Activated T-helper 1 cell treated with anti-CD3 and anti-CD28 coated beads, Interleukin-12 subunit alpha, Interleukin-12 subunit beta, Interleukin-2, Interleukin-4 antibody, amounts not matched to agents 30 ng/mL and 10 ng/mL and 1 ng/mL, durations not matched to agents 14 hours and 24 hours and 36 hours (primary cell): Measurements from ENCODE around the gene NGEF. TPM values are rescaled to one million over a fixed set of nuclear protein-coding genes. Genes with fewer than 3 reads are reported as not detected.

Source experiments
- DNase-seq: peaks from one replicate; pipeline ENCODE4 v3.0.0; 2021; ENCODE audit warnings: low spot score
- H3K27ac Mint-ChIP-seq: one replicate; pipeline ENCODE4 v1.8.0; 2021; ENCODE audit warnings: mild to moderate bottlenecking, mixed read lengths
- H3K27me3 Mint-ChIP-seq: one replicate; pipeline ENCODE4 v1.8.0; 2022; ENCODE audit warnings: mild to moderate bottlenecking, moderate library complexity, mixed read lengths; ENCODE audit not compliant: insufficient read depth
- H3K36me3 Mint-ChIP-seq: one replicate; pipeline ENCODE4 v1.8.0; 2021; ENCODE audit warnings: low read depth, mixed read lengths
- H3K4me1 Mint-ChIP-seq: one replicate; pipeline ENCODE4 v1.8.0; 2021; ENCODE audit warnings: low read depth, mixed read lengths
- H3K4me3 Mint-ChIP-seq: one replicate; pipeline ENCODE4 v1.8.0; 2021; ENCODE audit warnings: mild to moderate bottlenecking, moderate library complexity, mixed read lengths
- H3K9me3 Mint-ChIP-seq: one replicate; pipeline ENCODE4 v1.8.0; 2021; ENCODE audit warnings: mixed read lengths
- intact Hi-C: fragments of 100-400 bp; cut with micrococcal nuclease; formaldehyde crosslinking; loops from one replicate; pipeline ENCODE4 v1.15.1; 2024
- total RNA-seq: library from RNA; stranded (reverse); gene quantifications from 2 replicates; pipeline ENCODE4 v1.2.3, GENCODE V29; 2022

NGEF gene
- total RNA-seq, 1 donor from 2014 or later: 0.21 TPM

- no peak for DNase-seq
- no peaks in the 10 kb centered on the region for H3K36me3 Mint-ChIP-seq
- no peaks in the 10 kb centered on the region for H3K4me1 Mint-ChIP-seq
- peaks cover 22% of the 10 kb centered on the region for H3K27me3 Mint-ChIP-seq
- intact Hi-C loops: no loop called here
- H3K9me3 Mint-ChIP-seq: no peaks in the 10 kb centered on the region
- no peak overlapping the region for H3K4me3 Mint-ChIP-seq
- H3K27ac Mint-ChIP-seq: no peak overlapping the region
Observed at GRCh38 chr2:232951181-232951580, 61.9 kb downstream of the NGEF start.

GRCh38 chr2:232950751-232951150 lies 62.3 kb downstream of the NGEF start:
- Mint-ChIP-seq H3K4me1 (no peaks in the 10 kb centered on the region), H3K27me3 (peaks cover 19% of the 10 kb centered on the region), H3K9me3 (no peaks in the 10 kb centered on the region), H3K4me3 (no peak overlapping the region), H3K36me3 (no peaks in the 10 kb centered on the region), H3K27ac (no peak overlapping the region)
- no peak for DNase-seq
- intact Hi-C loops: no loop called here

GRCh38 chr2:232949016-232949415 lies 64.0 kb downstream of the NGEF start:
- Mint-ChIP-seq H3K27me3 (peaks cover 15% of the 10 kb centered on the region), H3K4me3 (no peak overlapping the region), H3K27ac (no peak overlapping the region), H3K36me3 (no peaks in the 10 kb centered on the region), H3K9me3 (no peaks in the 10 kb centered on the region), H3K4me1 (no peaks in the 10 kb centered on the region)
- intact Hi-C loops: no loop called here
- DNase-seq: no peak

GRCh38 chr2:232942831-232943230 lies 70.2 kb downstream of the NGEF start:
- Mint-ChIP-seq H3K36me3 (no peaks in the 10 kb centered on the region), H3K4me3 (no peak overlapping the region), H3K27me3 (peaks cover 4% of the 10 kb centered on the region), H3K4me1 (no peaks in the 10 kb centered on the region), H3K27ac (no peak overlapping the region), H3K9me3 (no peaks in the 10 kb centered on the region)
- intact Hi-C loops: no loop called here
- no peak for DNase-seq

GRCh38 chr2:232941912-232942594 lies 71.0 kb downstream of the NGEF start:
- Mint-ChIP-seq H3K36me3 (no peaks in the 10 kb centered on the region), H3K27me3 (peaks cover 8% of the 10 kb centered on the region), H3K4me3 (no peak overlapping the region), H3K9me3 (no peaks in the 10 kb centered on the region), H3K27ac (no peak overlapping the region), H3K4me1 (no peaks in the 10 kb centered on the region)
- intact Hi-C loops: no loop called here
- no peak for DNase-seq

- H3K4me1 Mint-ChIP-seq: no peaks in the 10 kb centered on the region
- no peaks in the 10 kb centered on the region for H3K9me3 Mint-ChIP-seq
- H3K36me3 Mint-ChIP-seq: no peaks in the 10 kb centered on the region
- H3K27ac Mint-ChIP-seq: no peak overlapping the region
- no peak overlapping the region for H3K4me3 Mint-ChIP-seq
- no peak for DNase-seq
- peaks cover 9% of the 10 kb centered on the region for H3K27me3 Mint-ChIP-seq
- intact Hi-C loops: no loop called here
Observed at GRCh38 chr2:232941400-232941799, 71.7 kb downstream of the NGEF start.

GRCh38 chr2:232940724-232941123 lies 72.3 kb downstream of the NGEF start:
- Mint-ChIP-seq H3K9me3 (no peaks in the 10 kb centered on the region), H3K27me3 (peaks cover 16% of the 10 kb centered on the region), H3K27ac (no peak overlapping the region), H3K4me3 (no peak overlapping the region), H3K4me1 (no peaks in the 10 kb centered on the region), H3K36me3 (no peaks in the 10 kb centered on the region)
- intact Hi-C loops: no loop called here
- no peak for DNase-seq

GRCh38 chr2:232937278-232937906 lies 75.7 kb downstream of the NGEF start:
- Mint-ChIP-seq H3K36me3 (no peaks in the 10 kb centered on the region), H3K27ac (no peak overlapping the region), H3K4me3 (no peak overlapping the region), H3K4me1 (no peaks in the 10 kb centered on the region), H3K27me3 (peaks cover 19% of the 10 kb centered on the region), H3K9me3 (no peaks in the 10 kb centered on the region)
- no peak for DNase-seq
- intact Hi-C loops: no loop called here

GRCh38 chr2:232931636-232932035 lies 81.4 kb downstream of the NGEF start:
- H3K27me3 Mint-ChIP-seq: peaks cover 49% of the 10 kb centered on the region

GRCh38 chr2:232930059-232930400 lies 83.0 kb downstream of the NGEF start:
- no peak overlapping the region for H3K27ac Mint-ChIP-seq
- H3K4me1 Mint-ChIP-seq: peaks cover 5% of the 10 kb centered on the region
- H3K9me3 Mint-ChIP-seq: no peaks in the 10 kb centered on the region
- H3K27me3 Mint-ChIP-seq: peaks cover 55% of the 10 kb centered on the region
- intact Hi-C loops: no loop called here
- no peak overlapping the region for H3K4me3 Mint-ChIP-seq
- H3K36me3 Mint-ChIP-seq: no peaks in the 10 kb centered on the region
- no peak for DNase-seq

More at GRCh38 chr2:232931636-232932035, 81.4 kb downstream of the NGEF start:
- Mint-ChIP-seq H3K36me3 (no peaks in the 10 kb centered on the region), H3K4me3 (no peak overlapping the region), H3K27ac (no peak overlapping the region), H3K9me3 (no peaks in the 10 kb centered on the region), H3K4me1 (peaks cover 2% of the 10 kb centered on the region)
- intact Hi-C loops: no loop called here
- no peak for DNase-seq

- Mint-ChIP-seq H3K9me3 (no peaks in the 10 kb centered on the region), H3K27me3 (peaks cover 60% of the 10 kb centered on the region), H3K36me3 (no peaks in the 10 kb centered on the region), H3K27ac (peak overlapping the region; percentile 23), H3K4me1 (peaks cover 5% of the 10 kb centered on the region), H3K4me3 (peak overlapping the region; percentile 37)
- DNase-seq: no peak
- intact Hi-C loops: no loop called here
Observed at GRCh38 chr2:232929303-232930058, 83.6 kb downstream of the NGEF start.

- no peak for DNase-seq
- intact Hi-C loops: no loop called here
- no peaks in the 10 kb centered on the region for H3K36me3 Mint-ChIP-seq
- H3K27ac Mint-ChIP-seq: peak overlapping the region; percentile 23
- peaks cover 62% of the 10 kb centered on the region for H3K27me3 Mint-ChIP-seq
- peak overlapping the region; percentile 37 for H3K4me3 Mint-ChIP-seq
- peaks cover 5% of the 10 kb centered on the region for H3K4me1 Mint-ChIP-seq
- no peaks in the 10 kb centered on the region for H3K9me3 Mint-ChIP-seq
Observed at GRCh38 chr2:232928551-232929302, 84.3 kb downstream of the NGEF start.
